Astrocyte of the cerebellum (primary cell): ENCODE data around the gene CDKN2B-AS1.
A peak's percentile ranks its signal among the peaks of the same experiment; 100 is the strongest.

ENCODE experiments used
- DNase-seq: peaks from one replicate; pipeline ENCODE4 v3.0.0-alpha.2; 2011; ENCODE audit warnings: low read depth
- H3K4me3 ChIP-seq: 2 replicates; pipeline ENCODE4 v1.5.1; 2011; ENCODE audit warnings: mild to moderate bottlenecking, low read depth, low read length, moderate library complexity
- in situ Hi-C: cut with HindIII; loops from 2 replicates; pipeline ENCODE4 v1.10.0; 2017; ENCODE audit warnings: low sequenced_read_pairs
- TF ChIP-seq, protein P1 (sequence below): IDR thresholded peaks from 2 replicates; pipeline ENCODE4 v1.5.1; 2012; ENCODE audit warnings: low read length, low read depth, moderate library complexity, mild to moderate bottlenecking; ENCODE audit errors: missing control alignments

CDKN2B-AS1 gene

DNA sequence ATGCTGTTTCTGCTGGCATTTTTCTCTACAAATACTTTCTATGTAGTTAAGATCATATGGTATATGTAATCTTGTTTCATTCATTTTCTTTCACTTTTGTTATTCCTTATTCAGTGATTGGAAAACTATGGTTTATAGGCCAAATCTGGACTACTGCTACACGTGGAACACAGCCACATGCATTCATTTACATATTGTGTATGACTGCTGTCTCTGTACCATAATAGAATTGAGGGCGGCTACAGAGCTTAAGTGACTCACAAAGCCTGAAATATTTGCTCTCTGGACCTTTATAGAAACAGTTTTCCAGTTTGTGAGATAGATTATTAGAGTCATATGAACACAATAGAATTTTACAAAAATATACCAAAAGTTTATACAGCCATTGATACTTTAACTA lies 148.1 kb downstream of the CDKN2B-AS1 start:
- TF ChIP-seq, protein P1, sequence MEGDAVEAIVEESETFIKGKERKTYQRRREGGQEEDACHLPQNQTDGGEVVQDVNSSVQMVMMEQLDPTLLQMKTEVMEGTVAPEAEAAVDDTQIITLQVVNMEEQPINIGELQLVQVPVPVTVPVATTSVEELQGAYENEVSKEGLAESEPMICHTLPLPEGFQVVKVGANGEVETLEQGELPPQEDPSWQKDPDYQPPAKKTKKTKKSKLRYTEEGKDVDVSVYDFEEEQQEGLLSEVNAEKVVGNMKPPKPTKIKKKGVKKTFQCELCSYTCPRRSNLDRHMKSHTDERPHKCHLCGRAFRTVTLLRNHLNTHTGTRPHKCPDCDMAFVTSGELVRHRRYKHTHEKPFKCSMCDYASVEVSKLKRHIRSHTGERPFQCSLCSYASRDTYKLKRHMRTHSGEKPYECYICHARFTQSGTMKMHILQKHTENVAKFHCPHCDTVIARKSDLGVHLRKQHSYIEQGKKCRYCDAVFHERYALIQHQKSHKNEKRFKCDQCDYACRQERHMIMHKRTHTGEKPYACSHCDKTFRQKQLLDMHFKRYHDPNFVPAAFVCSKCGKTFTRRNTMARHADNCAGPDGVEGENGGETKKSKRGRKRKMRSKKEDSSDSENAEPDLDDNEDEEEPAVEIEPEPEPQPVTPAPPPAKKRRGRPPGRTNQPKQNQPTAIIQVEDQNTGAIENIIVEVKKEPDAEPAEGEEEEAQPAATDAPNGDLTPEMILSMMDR = no peak
- no peak for DNase-seq
- in situ Hi-C loops = loop anchor here (25.0 kb wide), 1 partner anchor 330 kb away; the partner anchor contains the start of gene MTAP
- H3K4me3 ChIP-seq = no peak overlapping the region

DNA sequence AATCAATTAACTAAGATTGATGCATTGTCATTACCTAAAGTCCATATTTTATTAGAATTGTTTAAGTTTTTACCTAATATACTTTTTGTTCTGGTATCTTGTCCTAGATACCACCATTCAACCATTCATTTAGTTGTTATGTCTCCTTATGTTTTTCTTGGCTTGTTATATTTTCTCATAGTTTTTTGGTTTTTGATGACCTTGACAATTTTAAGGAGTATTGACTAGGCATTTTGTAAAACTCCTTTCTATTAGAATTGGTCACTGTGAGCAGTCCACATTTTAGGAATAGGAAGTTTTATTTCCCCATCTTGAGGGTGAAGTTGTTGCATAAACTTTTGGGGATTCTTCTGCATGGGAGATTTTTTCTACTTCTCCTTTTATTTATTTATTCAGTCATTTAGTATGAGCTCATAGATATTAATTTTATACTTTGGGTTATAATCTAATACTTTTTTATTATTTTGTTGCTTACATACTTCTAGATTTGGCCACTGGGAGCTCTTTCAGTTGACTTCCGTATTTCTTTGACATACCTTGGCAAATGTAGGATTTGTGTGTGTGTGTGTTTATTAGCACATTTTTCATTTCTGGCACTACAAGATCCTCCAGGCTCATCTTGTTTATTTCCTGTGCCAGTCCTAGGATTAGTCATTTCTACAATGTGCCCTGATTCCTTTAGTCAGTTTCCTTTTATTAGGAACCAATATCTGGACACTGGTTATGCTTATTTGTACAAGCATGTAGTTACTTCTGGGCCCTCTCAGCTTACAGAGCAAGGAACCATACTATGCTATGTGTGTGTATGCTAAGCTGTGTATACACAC lies 149.4 kb downstream of the CDKN2B-AS1 start:
- in situ Hi-C loops = loop anchor here (25.0 kb wide), 1 partner anchor 332 kb away; the partner anchor contains the start of gene MTAP
- TF ChIP-seq, protein P1 = no peak
- no peak overlapping the region for H3K4me3 ChIP-seq
- DNase-seq = no peak

DNA sequence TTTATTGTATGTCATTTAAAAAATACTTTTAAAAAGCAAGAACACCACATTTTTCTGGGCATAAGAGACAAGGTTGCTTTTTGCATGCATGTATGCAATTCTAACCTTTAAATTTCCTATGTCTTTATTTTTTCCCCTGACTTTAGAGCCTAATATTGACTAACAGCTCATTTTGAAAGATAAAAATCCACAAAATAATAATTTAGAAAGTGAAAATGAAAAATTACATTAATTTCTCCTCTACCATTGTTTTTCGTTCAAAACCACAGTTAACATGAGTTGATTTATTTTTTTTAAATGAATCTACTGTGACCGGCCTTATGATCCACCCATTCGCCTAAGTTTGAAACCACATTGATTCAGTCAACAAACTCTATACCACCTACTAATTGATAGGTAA lies 152.0 kb downstream of the CDKN2B-AS1 start:
- no peak overlapping the region for H3K4me3 ChIP-seq
- in situ Hi-C loops = loop anchor here (25.0 kb wide), 1 partner anchor 334 kb away; the partner anchor contains the start of gene MTAP
- TF ChIP-seq, protein P1 = no peak
- no peak for DNase-seq

DNA sequence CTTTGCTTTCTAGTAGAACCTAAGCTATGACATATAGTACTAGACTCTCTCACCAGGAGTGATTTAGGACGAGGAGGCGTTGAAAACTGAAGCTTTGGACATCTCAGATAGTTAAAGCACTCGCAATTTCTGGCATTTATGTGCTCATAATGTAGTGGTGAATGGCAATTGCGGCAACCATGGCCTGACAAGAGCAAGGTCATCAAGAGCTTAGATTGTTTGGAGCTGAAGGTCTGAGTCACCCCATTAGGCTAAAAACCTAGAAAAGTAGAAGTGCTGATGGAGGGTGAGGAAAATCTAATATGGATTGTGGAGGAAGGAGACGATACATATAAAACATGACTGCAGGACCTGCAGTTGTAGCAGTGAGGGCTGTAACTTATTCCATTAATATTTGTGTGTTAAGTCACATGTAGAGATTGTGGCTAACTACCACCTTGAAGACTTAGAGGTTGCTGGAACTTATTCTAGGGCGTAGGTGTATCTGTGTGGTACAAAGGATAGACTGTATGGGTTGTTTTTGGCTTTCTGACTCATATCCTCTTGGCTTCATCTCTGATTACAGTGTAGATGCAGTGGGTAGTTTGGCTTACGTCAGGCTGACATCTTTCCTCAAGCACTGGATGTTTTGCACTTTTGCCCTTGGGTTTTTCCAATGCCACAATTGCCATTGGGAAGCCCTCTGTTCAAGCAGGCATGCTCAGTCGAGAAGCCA lies 153.4 kb downstream of the CDKN2B-AS1 start:
- in situ Hi-C loops = loop anchor here (25.0 kb wide), 1 partner anchor 336 kb away; the partner anchor contains the start of gene MTAP
- peak; percentile 71 for DNase-seq
- TF ChIP-seq, protein P1 = no peak
- H3K4me3 ChIP-seq = no peak overlapping the region

DNA sequence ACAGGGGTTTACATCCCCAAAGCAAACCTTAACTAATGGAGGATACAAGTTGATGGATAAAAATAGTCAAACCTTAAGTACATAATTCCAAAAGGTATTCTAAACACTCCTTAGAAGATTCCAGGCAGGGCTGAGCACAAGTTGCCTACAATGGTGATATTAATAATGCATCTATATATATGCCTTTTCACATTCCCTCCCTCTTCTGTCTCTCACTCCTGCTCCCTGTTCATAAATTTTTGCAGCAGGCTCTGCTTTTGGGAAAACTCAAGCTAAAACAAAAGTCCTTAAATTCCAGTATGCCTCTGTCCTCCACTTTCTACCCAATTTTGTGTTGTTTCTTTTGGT lies 153.9 kb downstream of the CDKN2B-AS1 start:
- TF ChIP-seq, protein P1 = no peak
- in situ Hi-C loops = loop anchor here (25.0 kb wide), 1 partner anchor 336 kb away; the partner anchor contains the start of gene MTAP
- H3K4me3 ChIP-seq = no peak overlapping the region
- no peak for DNase-seq

DNA sequence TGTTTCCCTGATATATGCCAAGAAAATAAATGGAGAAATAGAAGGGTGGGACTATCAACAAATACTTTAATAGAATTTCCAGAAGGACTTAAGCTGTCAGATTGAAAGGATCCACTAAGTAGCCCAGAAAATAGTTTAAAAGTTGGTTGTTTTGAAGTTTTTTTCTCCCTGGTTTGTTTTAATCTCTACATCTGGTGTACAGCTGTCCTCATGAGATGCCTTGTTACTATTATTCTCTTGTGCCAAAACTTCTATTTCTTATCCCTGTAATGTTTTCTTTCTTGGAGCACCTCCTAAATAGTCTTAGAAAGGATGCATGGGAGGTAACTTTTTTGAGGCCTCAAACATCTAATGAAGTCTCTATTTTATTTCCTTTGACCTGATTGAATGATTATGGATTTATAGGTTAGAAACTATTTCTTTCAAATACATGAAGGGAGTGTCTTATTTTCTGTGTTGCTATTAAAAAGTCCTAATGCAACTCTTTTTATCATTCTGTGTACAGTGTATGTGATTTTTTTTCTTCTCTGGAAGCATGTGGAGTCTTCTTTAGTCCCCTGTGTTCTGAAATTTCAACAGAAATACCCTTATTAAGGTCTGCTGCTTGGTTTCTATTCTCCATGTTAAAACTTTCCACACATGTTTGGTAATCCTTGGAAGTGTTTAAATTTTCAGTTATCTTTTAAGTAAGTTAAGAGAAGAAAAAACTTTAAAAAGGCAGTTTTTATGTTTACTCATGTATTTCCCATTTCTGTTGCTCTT lies 154.5 kb downstream of the CDKN2B-AS1 start:
- in situ Hi-C loops = loop anchor here (25.0 kb wide), 1 partner anchor 337 kb away; the partner anchor contains the start of gene MTAP
- no peak for DNase-seq
- TF ChIP-seq, protein P1 = no peak
- no peak overlapping the region for H3K4me3 ChIP-seq
